H9 (cell line): ENCODE results near the gene ANKRD53. TPM values are rescaled to one million over a fixed set of nuclear protein-coding genes. Genes with fewer than 3 reads are reported as not detected.

Experiments used
- DNase-seq: peaks from one replicate; pipeline ENCODE4 v3.0.0-alpha.2; 2017
- H2AFZ ChIP-seq: one replicate; pipeline ENCODE4 v1.6.1; 2013; ENCODE audit warnings: mild to moderate bottlenecking, low read length, control low read depth, moderate library complexity
- H2AK5ac ChIP-seq: 2 replicates; pipeline ENCODE4 v1.6.1; 2013; ENCODE audit warnings: low read length, control low read depth, mixed read lengths; ENCODE audit not compliant: insufficient read length
- H2BK120ac ChIP-seq: one replicate; pipeline ENCODE4 v1.6.1; 2013; ENCODE audit warnings: low read depth, mild to moderate bottlenecking, low read length, control low read depth, inconsistent platforms; ENCODE audit not compliant: poor library complexity, severe bottlenecking
- H2BK12ac ChIP-seq: 2 replicates; pipeline ENCODE4 v1.6.1; 2013; ENCODE audit warnings: low read length, control low read depth, mixed read lengths, low read depth; ENCODE audit not compliant: insufficient read length
- H2BK15ac ChIP-seq: 2 replicates; pipeline ENCODE4 v1.6.1; 2013; ENCODE audit warnings: low read depth, low read length, control low read depth
- H2BK20ac ChIP-seq: one replicate; pipeline ENCODE4 v1.6.1; 2013; ENCODE audit warnings: low read depth, mild to moderate bottlenecking, low read length, control low read depth, inconsistent platforms; ENCODE audit not compliant: poor library complexity, severe bottlenecking
- H2BK5ac ChIP-seq: 2 replicates; pipeline ENCODE4 v1.6.1; 2013; ENCODE audit warnings: low read length, control low read depth, mixed read lengths; ENCODE audit not compliant: insufficient read length
- H3K14ac ChIP-seq: 2 replicates; pipeline ENCODE4 v1.6.1; 2013; ENCODE audit warnings: low read length, control low read depth; ENCODE audit not compliant: insufficient read depth
- H3K18ac ChIP-seq: 2 replicates; pipeline ENCODE4 v1.6.1; 2013; ENCODE audit warnings: low read depth, mild to moderate bottlenecking, mixed read lengths, low read length, control low read depth; ENCODE audit not compliant: insufficient read length
- H3K23ac ChIP-seq: 2 replicates; pipeline ENCODE4 v1.6.1; 2013; ENCODE audit warnings: low read length, control low read depth, mixed read lengths, low read depth; ENCODE audit not compliant: insufficient read length
- H3K23me2 ChIP-seq: 2 replicates; pipeline ENCODE4 v1.6.1; 2013; ENCODE audit warnings: low read depth, mild to moderate bottlenecking, mixed read lengths, low read length, control low read depth; ENCODE audit not compliant: insufficient read length, poor library complexity, severe bottlenecking
- H3K27ac ChIP-seq: 2 replicates; pipeline ENCODE4 v1.5.1; 2013; ENCODE audit warnings: low read length, control low read depth, mixed read lengths, low read depth; ENCODE audit not compliant: insufficient read length
- H3K27me3 ChIP-seq: 2 replicates; pipeline ENCODE4 v1.6.1; 2013; ENCODE audit warnings: low read length, control low read depth, inconsistent platforms; ENCODE audit not compliant: insufficient read depth
- H3K4ac ChIP-seq: 2 replicates; pipeline ENCODE4 v1.6.1; 2013; ENCODE audit warnings: low read depth, mild to moderate bottlenecking, control low read depth, inconsistent platforms, low read length, moderate library complexity
- H3K4me1 ChIP-seq: 2 replicates; pipeline ENCODE4 v1.6.1; 2013; ENCODE audit warnings: low read length, control low read depth, inconsistent platforms; ENCODE audit not compliant: insufficient read depth
- H3K4me2 ChIP-seq: 2 replicates; pipeline ENCODE4 v1.6.1; 2013; ENCODE audit warnings: low read length, control low read depth, mixed read lengths; ENCODE audit not compliant: insufficient read length, insufficient read depth
- H3K56ac ChIP-seq: 2 replicates; pipeline ENCODE4 v1.6.1; 2013; ENCODE audit warnings: low read depth, mild to moderate bottlenecking, mixed read lengths, low read length, control low read depth; ENCODE audit not compliant: insufficient read length
- H3K79me1 ChIP-seq: 2 replicates; pipeline ENCODE4 v1.6.1; 2013; ENCODE audit warnings: low read depth, mild to moderate bottlenecking, moderate library complexity, low read length, control low read depth, inconsistent platforms; ENCODE audit not compliant: insufficient read depth, poor library complexity, severe bottlenecking
- H3K79me2 ChIP-seq: 2 replicates; pipeline ENCODE4 v1.6.1; 2013; ENCODE audit warnings: low read length, control low read depth, inconsistent platforms; ENCODE audit not compliant: insufficient read depth
- H3K9ac ChIP-seq: 2 replicates; pipeline ENCODE4 v1.6.1; 2013; ENCODE audit warnings: low read length, control low read depth, mixed read lengths; ENCODE audit not compliant: insufficient read length; ENCODE audit errors: extremely low read depth
- H3K9me3 ChIP-seq: one replicate; pipeline ENCODE4 v1.6.1; 2013; ENCODE audit warnings: low read depth, low read length, inconsistent platforms; ENCODE audit not compliant: control insufficient read depth
- H3T11ph ChIP-seq: one replicate; pipeline ENCODE4 v1.6.1; 2013; ENCODE audit warnings: mild to moderate bottlenecking, low read length, control low read depth, inconsistent platforms
- H4K20me1 ChIP-seq: one replicate; pipeline ENCODE4 v1.6.1; 2013; ENCODE audit not compliant: control insufficient read depth, insufficient read length, insufficient read depth
- H4K5ac ChIP-seq: 2 replicates; pipeline ENCODE4 v1.6.1; 2013; ENCODE audit warnings: low read depth, mild to moderate bottlenecking, mixed read lengths, low read length, control low read depth; ENCODE audit not compliant: insufficient read length
- H4K8ac ChIP-seq: replicated peaks from 2 replicates; pipeline ENCODE4 v1.6.1; 2013; ENCODE audit warnings: low read length, control low read depth, mixed read lengths, low read depth; ENCODE audit not compliant: insufficient read length
- H4K91ac ChIP-seq: 2 replicates; pipeline ENCODE4 v1.6.1; 2013; ENCODE audit warnings: low read depth, mild to moderate bottlenecking, moderate library complexity, mixed read lengths, low read length, control low read depth; ENCODE audit not compliant: insufficient read length
- H3K27ac Mint-ChIP-seq, 3 experiments: 2 replicates in 2 of 3; 3 replicates in 1 of 3; pipeline ENCODE4 v1.8.0; 2020 to 2021; ENCODE audit warnings: mixed read lengths in 3 of 3, mild to moderate bottlenecking in 1 of 3, moderate library complexity in 1 of 3
- H3K27me3 Mint-ChIP-seq: 2 replicates; pipeline ENCODE4 v1.8.0; 2021; ENCODE audit warnings: low read depth, mild to moderate bottlenecking, moderate library complexity, mixed read lengths
- H3K36me3 Mint-ChIP-seq, 3 experiments: 2 replicates in 2 of 3; 3 replicates in 1 of 3; pipeline ENCODE4 v1.8.0; 2020 to 2021; ENCODE audit warnings: low read depth in 3 of 3, mixed read lengths in 3 of 3; ENCODE audit not compliant: insufficient read depth in 1 of 3
- H3K4me1 Mint-ChIP-seq, 2 experiments: 2 replicates each; pipeline ENCODE4 v1.8.0; 2020; ENCODE audit warnings: mixed read lengths in 2 of 2
- H3K4me3 Mint-ChIP-seq, 2 experiments: 2 replicates in 1 of 2; 3 replicates in 1 of 2; pipeline ENCODE4 v1.8.0; 2020 to 2021; ENCODE audit warnings: mild to moderate bottlenecking in 2 of 2, mixed read lengths in 2 of 2, moderate library complexity in 1 of 2
- H3K9me3 Mint-ChIP-seq, 2 experiments: 2 replicates in 1 of 2; 3 replicates in 1 of 2; pipeline ENCODE4 v1.8.0; 2020; ENCODE audit warnings: mild to moderate bottlenecking in 2 of 2, mixed read lengths in 2 of 2, moderate library complexity in 1 of 2
- CTCF ChIP-seq: fragments of 200-600 bp; sonication (generic); conservative IDR thresholded peaks from 3 replicates; pipeline ENCODE4 v1.8.0; 2021; ENCODE audit warnings: antibody characterized with exemption, mild to moderate bottlenecking
- WGBS: extraction: QIAGEN DNeasy Blood & Tissue Kit; methylation state at CpG from one replicate; pipeline ENCODE4 v1.1.7; 2013; ENCODE audit warnings: missing lambda C conversion rate, low lambda C conversion rate, mixed read lengths; ENCODE audit not compliant: insufficient read length; ENCODE audit errors: extremely low coverage; 5-methylcytosine and 5-hydroxymethylcytosine counted together
- total RNA-seq: library from RNA; stranded (reverse); gene quantifications from 2 replicates; pipeline ENCODE4 v1.2.1, GENCODE V29; 2021

ANKRD53 gene
- total RNA-seq, 1 experiment from 2014 or later: 0.28 TPM

GRCh38 chr2:70979626-70980025 lies 1.2 kb downstream of the ANKRD53 start:
- Histone ChIP-seq H3K23ac (no peak overlapping the region), H2AFZ (no peak overlapping the region), H3K4me2 (no peak overlapping the region), H3K23me2 (peaks cover 7% of the 10 kb centered on the region), H2BK12ac (no peak overlapping the region), H2BK5ac (no peak overlapping the region), H3K4ac (no peak overlapping the region), H2AK5ac (no peak overlapping the region), H4K20me1 (no peaks in the 10 kb centered on the region), H3K4me1 (no peaks in the 10 kb centered on the region), H3K79me2 (no peaks in the 10 kb centered on the region), H3K79me1 (no peaks in the 10 kb centered on the region), H3T11ph (no peak overlapping the region), H3K56ac (no peak overlapping the region), H3K27ac (no peak overlapping the region), H4K8ac (no peak overlapping the region), H4K91ac (no peak overlapping the region), H2BK120ac (no peak overlapping the region), H3K9me3 (no peaks in the 10 kb centered on the region), H3K18ac (no peak overlapping the region), H4K5ac (no peak overlapping the region), H2BK15ac (no peak overlapping the region), H2BK20ac (no peak overlapping the region), H3K27me3 (peaks cover 2% of the 10 kb centered on the region; the same call in 1 of the 2 replicates), H3K9ac (no peak overlapping the region), H3K14ac (no peak overlapping the region)
- H3K36me3 Mint-ChIP-seq: no peaks in the 10 kb centered on the region
- no peak overlapping the region for H3K27ac Mint-ChIP-seq
- H3K9me3 Mint-ChIP-seq: no peaks in the 10 kb centered on the region
- DNase-seq: peak; percentile 24
- peaks cover 49% of the 10 kb centered on the region for H3K27me3 Mint-ChIP-seq
- H3K4me3 Mint-ChIP-seq: peak overlapping the region; percentile 49 to 76; a peak in 3 of 5 replicates
- H3K4me1 Mint-ChIP-seq: peaks cover 17 to 18% of the 10 kb centered on the region in 2 experiments
- WGBS: no CpG with 5 or more reads among the region's 9 CpGs
- no peak for TF ChIP-seq CTCF
